Stimulated activated CD8-positive, alpha-beta memory T cell treated with anti-CD3 and anti-CD28 coated beads, Interleukin-2, amount 100 ng/mL, for 1 hour (primary cell): Measurements from ENCODE around the gene ACVRL1.

Experiments used
- DNase-seq, 2 donors: peaks; one replicate each; pipeline ENCODE4 v3.0.0-alpha.2; 2020; ENCODE audit warnings: low read depth in 2 of 2

ACVRL1 gene

DNA sequence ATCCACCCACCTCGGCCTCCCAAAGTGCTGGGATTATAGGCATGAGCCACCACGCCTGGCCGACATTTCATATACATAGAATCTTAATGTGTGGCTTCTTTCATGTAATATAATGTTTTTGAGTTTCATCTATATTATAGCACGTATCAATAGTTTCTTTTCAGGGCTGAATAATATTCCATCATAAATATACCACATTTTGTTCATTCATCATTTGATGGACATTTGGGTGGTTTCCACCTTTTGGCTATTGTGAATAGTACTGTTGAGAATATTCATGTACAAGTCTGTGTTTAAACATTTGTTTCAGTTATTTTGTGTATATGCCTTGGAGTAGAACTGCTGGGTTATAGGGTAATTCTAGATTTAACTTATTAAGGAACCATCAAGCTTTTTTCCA, 56.2 kb downstream of the ACVRL1 start:
- no peak for DNase-seq

DNA sequence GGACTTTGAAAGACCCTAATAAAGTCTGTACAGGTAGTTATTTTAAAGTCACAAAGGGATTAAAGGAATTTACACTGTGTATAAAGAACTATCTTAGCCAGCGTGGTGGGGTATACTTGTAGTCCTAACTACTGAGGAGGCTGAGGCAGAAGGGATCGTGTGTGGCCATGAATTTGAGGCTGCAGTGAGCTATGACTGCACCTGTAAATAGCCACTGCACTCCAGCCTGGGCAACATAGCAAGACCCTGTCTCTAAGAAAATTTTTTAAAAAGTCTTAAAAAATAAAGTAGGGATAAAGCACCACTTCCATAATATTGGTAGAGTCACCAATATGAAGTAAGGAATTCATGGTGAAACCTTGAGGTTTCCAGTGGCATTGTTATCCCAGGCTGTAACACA, 62.3 kb downstream of the ACVRL1 start:
- DNase-seq: no peak

DNA sequence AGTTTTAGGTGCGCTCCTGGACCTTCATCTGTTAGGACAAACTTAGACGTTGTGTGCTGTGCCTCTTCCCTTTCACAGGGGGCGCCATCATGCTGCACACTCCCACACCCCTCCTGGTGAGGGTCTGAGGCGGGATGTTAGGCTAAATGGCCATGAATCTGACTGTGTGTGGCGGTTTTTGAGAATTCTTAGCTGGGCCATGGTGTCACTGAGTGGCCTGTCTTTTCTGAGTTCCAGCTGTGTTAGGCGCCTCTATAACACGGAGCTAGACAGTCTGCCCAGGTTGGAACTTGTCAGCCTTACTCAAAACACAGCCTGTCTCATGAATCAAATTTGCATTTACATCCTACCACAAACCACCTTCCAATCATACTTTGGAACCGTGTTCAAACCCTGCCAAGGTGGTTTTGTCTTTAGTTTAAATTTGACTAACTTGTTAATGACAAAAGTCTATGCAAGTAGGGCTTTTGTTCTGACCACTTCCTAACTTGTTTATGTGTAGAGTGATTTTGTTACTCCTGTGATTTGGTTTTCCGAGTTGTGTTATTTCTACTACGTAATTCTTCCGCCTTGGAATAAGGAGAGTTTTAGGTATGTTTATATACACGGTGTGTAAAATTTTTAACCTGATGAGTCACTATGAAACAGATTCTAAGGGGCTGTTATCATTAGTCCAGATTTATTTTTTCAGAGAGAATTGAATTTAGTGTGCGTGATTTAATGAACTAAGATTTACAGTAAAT, 63.8 kb downstream of the ACVRL1 start:
- no peak for DNase-seq

DNA sequence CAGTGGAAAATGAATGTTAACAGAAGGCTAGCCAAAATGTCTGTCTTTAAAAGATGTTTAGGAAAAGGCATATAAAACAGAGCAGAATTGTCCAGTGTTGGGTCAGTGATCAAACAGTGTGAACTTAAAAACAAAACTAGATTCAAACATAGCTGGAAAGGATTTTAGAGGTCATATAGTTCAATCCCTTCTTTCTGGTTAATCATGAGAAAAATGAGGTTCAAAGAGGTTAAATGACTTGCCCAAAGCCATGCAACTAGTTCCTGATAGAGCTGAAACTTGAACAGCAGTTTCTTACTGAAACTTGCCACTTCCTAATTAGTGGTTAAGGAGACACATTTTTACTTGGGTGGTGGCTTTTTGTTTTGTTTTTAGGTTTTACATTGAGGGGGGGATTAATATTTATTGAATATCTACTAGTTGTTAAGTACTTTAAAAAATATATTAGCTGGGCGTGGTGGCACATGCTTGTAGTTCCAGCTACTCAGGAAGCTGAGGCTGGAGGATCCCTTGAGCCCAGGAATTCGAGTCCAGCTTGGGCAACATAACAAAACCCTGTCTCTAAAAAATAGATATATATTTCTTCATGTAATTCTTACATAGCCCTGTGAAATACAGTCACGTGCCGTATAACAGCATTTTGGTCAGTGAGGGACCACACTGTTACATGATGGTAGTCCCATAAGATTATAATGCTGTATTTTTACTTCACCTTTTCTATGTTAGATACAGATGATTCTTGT, 64.5 kb downstream of the ACVRL1 start:
- DNase-seq: no peak

DNA sequence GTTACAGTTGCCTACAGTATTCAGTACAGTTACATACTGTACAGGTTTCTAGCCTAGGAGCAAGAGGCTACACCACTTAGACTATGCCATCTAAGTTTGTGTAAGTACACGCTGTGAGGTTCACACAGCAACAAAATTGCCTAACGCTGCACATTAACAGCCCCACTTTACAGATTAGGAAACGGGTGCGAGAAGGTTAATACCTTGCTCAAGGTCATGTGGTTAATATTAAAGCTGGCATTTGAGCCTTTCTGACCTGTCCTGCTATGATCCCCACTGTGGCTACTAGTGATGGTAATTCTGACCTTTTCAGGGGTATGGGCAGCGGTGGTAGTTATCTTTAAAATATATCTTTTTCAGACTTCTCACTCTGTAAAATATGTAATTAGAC, 65.1 kb downstream of the ACVRL1 start:
- no peak for DNase-seq

DNA sequence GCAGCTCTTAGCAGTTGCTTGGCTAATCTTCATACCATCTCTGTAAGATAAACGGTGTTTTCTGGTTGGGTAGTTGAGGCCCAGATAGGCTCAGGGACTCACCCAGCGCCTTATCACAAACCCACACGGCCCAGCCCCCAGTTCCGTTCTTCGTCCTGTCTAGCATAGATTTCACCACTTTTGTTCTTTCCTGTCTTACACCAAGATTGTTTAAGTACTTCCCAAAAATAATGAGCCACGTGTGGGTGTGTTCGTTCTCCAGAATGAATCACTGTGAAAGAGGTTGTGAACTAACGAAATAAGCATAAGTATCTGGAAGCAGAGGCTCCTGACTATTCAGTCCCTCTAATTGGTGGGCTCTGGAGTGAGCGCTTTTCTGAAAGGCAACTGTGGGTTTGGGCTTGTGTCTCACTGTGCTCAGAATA, 65.6 kb downstream of the ACVRL1 start:
- DNase-seq: no peak
